ENCODE measurements around the gene CAMSAP1. TPM values are rescaled to one million over a fixed set of nuclear protein-coding genes. Genes with fewer than 3 reads are reported as not detected.

CAMSAP1 gene
- total and polyA plus RNA-seq, 10 of the 15 experiments (the other 5 are each of a cell fraction or from before 2014, with no cell fraction given): 1.4 to 24.7 (median 8.0) TPM

- in situ Hi-C loops (cut with MboI) (no loop called here), intact Hi-C loops (cut with micrococcal nuclease; ENCODE audit: unreplicated experiment) (no loop called here)
- Histone ChIP-seq H3K4me1 (ENCODE audit: control insufficient read depth, insufficient read depth, low read length) (no peaks in the 10 kb centered on the region), H3K79me2 (ENCODE audit: control insufficient read depth, insufficient read depth, low read length) (no peaks in the 10 kb centered on the region), H3K4me3 (no peak overlapping the region), H3K9me3 (replicated peaks; ENCODE audit: control insufficient read depth, insufficient read depth, low read length) (no peaks in the 10 kb centered on the region), H3K4me2 (ENCODE audit: control insufficient read depth, insufficient read depth) (no peak overlapping the region), H3K9ac (ENCODE audit: control insufficient read depth, insufficient read depth, low read length) (no peak overlapping the region), H4K20me1 (ENCODE audit: control insufficient read depth, insufficient read depth) (no peaks in the 10 kb centered on the region), H3K27ac (ENCODE audit: control insufficient read depth, insufficient read depth) (no peak overlapping the region), H2AFZ (ENCODE audit: control insufficient read depth, low read depth, low read length) (no peak overlapping the region), H3K36me3 (ENCODE audit: control insufficient read depth in 2 of 2, insufficient read depth in 2 of 2, low read length in 1 of 2) (no peaks in the 10 kb centered on the region), H3K27me3 (replicated peaks in 1 of 2; ENCODE audit: control insufficient read depth in 2 of 2, insufficient read depth in 2 of 2, low read length in 1 of 2) (no peaks in the 10 kb centered on the region)
- ChIA-PET CTCF (no interaction called here), POLR2A (no interaction called here), SMC1A (ENCODE audit: uncharacterized antibody, unreplicated experiment) (no interaction called here), RAD21 (ENCODE audit: unreplicated experiment) (no interaction called here)
- 68% methylated on average over 15 of the region's 15 CpGs for WGBS (ENCODE audit: insufficient coverage, insufficient replicate concordance, low lambda C conversion rate, missing lambda C conversion rate)
- no TSS peak for BruUV-seq (replicated peaks)
- DNase-seq (ENCODE audit: low read depth, low spot score): no peak
- FAIRE-seq: no peak
- TF ChIP-seq BRCA1 (IDR thresholded peaks at IDR 0.05; ENCODE audit: low read depth, low read length): no peak
- no peak for TF ChIP-seq EZH2 (IDR thresholded peaks at IDR 0.05; ENCODE audit: borderline replicate concordance, control insufficient read depth, low read depth, low read length)
- TF ChIP-seq NR2C2 (IDR thresholded peaks at IDR 0.05; ENCODE audit: borderline replicate concordance, control insufficient read depth, insufficient read length, low read depth): peak; percentile 55
- ATAC-seq: no peak
These were observed 133.1 kb downstream of the CAMSAP1 start for GRCh38 chr9:135774239-135774747.

- 19% methylated on average over 11 of the region's 11 CpGs for WGBS (ENCODE audit: insufficient coverage, insufficient replicate concordance, low lambda C conversion rate, missing lambda C conversion rate)
- no peak for TF ChIP-seq ZNF384 (IDR thresholded peaks at IDR 0.05; ENCODE audit: borderline replicate concordance, low read depth, low read length)
- no peak for TF ChIP-seq POU2F2 (IDR thresholded peaks at IDR 0.05; ENCODE audit: borderline replicate concordance, low read depth, low read length)
- TF ChIP-seq HDGF (IDR thresholded peaks at IDR 0.05): no peak
- no peak for TF ChIP-seq BRCA1 (IDR thresholded peaks at IDR 0.05; ENCODE audit: low read depth, low read length)
- TF ChIP-seq RBBP5 (conservative IDR thresholded peaks at IDR 0.05): no peak
- no peak for TF ChIP-seq JUND (IDR thresholded peaks at IDR 0.05; ENCODE audit: low read depth, low read length)
- TF ChIP-seq ZNF687 (IDR thresholded peaks at IDR 0.05): no peak
- TF ChIP-seq, protein P1, sequence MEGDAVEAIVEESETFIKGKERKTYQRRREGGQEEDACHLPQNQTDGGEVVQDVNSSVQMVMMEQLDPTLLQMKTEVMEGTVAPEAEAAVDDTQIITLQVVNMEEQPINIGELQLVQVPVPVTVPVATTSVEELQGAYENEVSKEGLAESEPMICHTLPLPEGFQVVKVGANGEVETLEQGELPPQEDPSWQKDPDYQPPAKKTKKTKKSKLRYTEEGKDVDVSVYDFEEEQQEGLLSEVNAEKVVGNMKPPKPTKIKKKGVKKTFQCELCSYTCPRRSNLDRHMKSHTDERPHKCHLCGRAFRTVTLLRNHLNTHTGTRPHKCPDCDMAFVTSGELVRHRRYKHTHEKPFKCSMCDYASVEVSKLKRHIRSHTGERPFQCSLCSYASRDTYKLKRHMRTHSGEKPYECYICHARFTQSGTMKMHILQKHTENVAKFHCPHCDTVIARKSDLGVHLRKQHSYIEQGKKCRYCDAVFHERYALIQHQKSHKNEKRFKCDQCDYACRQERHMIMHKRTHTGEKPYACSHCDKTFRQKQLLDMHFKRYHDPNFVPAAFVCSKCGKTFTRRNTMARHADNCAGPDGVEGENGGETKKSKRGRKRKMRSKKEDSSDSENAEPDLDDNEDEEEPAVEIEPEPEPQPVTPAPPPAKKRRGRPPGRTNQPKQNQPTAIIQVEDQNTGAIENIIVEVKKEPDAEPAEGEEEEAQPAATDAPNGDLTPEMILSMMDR (IDR thresholded peaks at IDR 0.05 in 2 of 3, conservative IDR thresholded peaks at IDR 0.05 in 1 of 3; ENCODE audit: control insufficient read depth in 2 of 3, extremely low read depth in 1 of 3, insufficient read depth in 1 of 3, low read depth in 3 of 3, low read length in 3 of 3): no peak
These were observed 133.7 kb downstream of the CAMSAP1 start for GRCh38 chr9:135773530-135774238.

More at GRCh38 chr9:135773530-135774238, 133.7 kb downstream of the CAMSAP1 start:
- ChIA-PET CTCF (no interaction called here), RAD21 (ENCODE audit: unreplicated experiment) (no interaction called here), POLR2A (no interaction called here), SMC1A (ENCODE audit: uncharacterized antibody, unreplicated experiment) (no interaction called here)
- H3K79me2 ChIP-seq (ENCODE audit: control insufficient read depth, insufficient read depth, low read length): no peaks in the 10 kb centered on the region
- in situ Hi-C loops (cut with MboI): no loop called here
- H3K27ac ChIP-seq (ENCODE audit: control insufficient read depth, insufficient read depth): no peak overlapping the region
- H4K20me1 ChIP-seq (ENCODE audit: control insufficient read depth, insufficient read depth): no peaks in the 10 kb centered on the region
- no peak overlapping the region for H3K4me3 ChIP-seq
- H3K27me3 ChIP-seq (replicated peaks in 1 of 2; ENCODE audit: control insufficient read depth in 2 of 2, insufficient read depth in 2 of 2, low read length in 1 of 2): no peaks in the 10 kb centered on the region
- BruUV-seq (replicated peaks): no TSS peak
- no peak for DNase-seq (ENCODE audit: low read depth, low spot score)
- H3K36me3 ChIP-seq (ENCODE audit: control insufficient read depth in 2 of 2, insufficient read depth in 2 of 2, low read length in 1 of 2): no peaks in the 10 kb centered on the region
- no peak overlapping the region for H3K9ac ChIP-seq (ENCODE audit: control insufficient read depth, insufficient read depth, low read length)
- intact Hi-C loops (cut with micrococcal nuclease; ENCODE audit: unreplicated experiment): no loop called here
- no peak overlapping the region for H3K4me2 ChIP-seq (ENCODE audit: control insufficient read depth, insufficient read depth)
- no peaks in the 10 kb centered on the region for H3K4me1 ChIP-seq (ENCODE audit: control insufficient read depth, insufficient read depth, low read length)
- H3K9me3 ChIP-seq (replicated peaks; ENCODE audit: control insufficient read depth, insufficient read depth, low read length): no peaks in the 10 kb centered on the region
- no peak overlapping the region for H2AFZ ChIP-seq (ENCODE audit: control insufficient read depth, low read depth, low read length)
- no peak for FAIRE-seq
- no peak for ATAC-seq
